GM19351 (cell line): Measurements from ENCODE around the gene KANSL1.

ENCODE experiments used
- ATAC-seq: cut with Tn5 transposase; IDR thresholded peaks from one replicate; pipeline ENCODE4 v1.9.1; 2021; ENCODE audit warnings: mild to moderate bottlenecking, moderate library complexity; ENCODE audit not compliant: unreplicated experiment

KANSL1 gene

GRCh38 chr17:45985447-45985846 is 207.8 kb downstream of the KANSL1 start:
- no peak for ATAC-seq

- ATAC-seq = no peak
Observed at GRCh38 chr17:45984368-45984767, 208.9 kb downstream of the KANSL1 start.

- no peak for ATAC-seq
Observed at GRCh38 chr17:45983614-45984310, 209.5 kb downstream of the KANSL1 start.

- no peak for ATAC-seq
Observed at GRCh38 chr17:45982791-45983613, 210.2 kb downstream of the KANSL1 start.

GRCh38 chr17:45981306-45981705 is 211.9 kb downstream of the KANSL1 start:
- ATAC-seq = no peak

GRCh38 chr17:45980855-45981254 is 212.4 kb downstream of the KANSL1 start:
- ATAC-seq = no peak
